ENCODE data around the gene TSPEAR. TPM values are rescaled to one million over a fixed set of nuclear protein-coding genes. Genes with fewer than 3 reads are reported as not detected.

The TSPEAR gene
- total RNA-seq, 2 donors from 2014 or later: 0.85 TPM; not detected in 1

DNA sequence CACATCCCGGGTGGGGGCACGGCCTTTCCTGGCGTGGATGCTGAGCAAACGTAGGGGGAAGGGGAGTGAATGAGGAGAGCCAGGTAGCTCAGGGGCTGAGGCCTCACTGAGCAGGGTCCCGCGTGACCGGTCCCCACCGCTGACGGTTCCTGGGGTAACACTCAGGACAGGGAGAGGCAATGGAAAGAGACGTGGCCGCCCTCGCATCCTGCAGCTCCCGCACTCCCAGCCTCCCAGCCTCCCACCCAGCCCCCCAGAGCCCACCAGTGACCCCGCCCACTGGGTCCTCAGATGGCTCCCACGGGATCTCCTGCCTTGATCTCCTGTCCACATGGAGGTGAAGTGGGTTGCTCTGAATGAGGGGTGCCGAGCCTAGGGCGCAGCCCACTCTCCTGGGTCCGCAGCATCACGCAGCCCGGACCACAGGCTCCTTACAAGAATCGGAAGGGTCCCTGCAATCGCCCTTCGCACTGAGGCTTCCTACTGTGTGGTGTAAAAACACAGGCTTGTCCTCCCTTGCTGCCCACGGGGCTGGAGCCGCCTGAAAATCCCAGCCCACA is 2.4 kb downstream of the TSPEAR start:
- 7% methylated on average over 25 of the region's 25 CpGs for WGBS
- no peak for DNase-seq (ENCODE audit: low spot score)
- peaks cover 44% of the 10 kb centered on the region for H3K27me3 ChIP-seq (replicated peaks; ENCODE audit: insufficient read depth)

GRCh38 chr21:44708213-44708865 is 3.0 kb downstream of the TSPEAR start:
- H3K36me3 ChIP-seq: no peaks in the 10 kb centered on the region
- intact Hi-C loops (cut with DNase I): no loop called here
- no peaks in the 10 kb centered on the region for H3K9me3 ChIP-seq
- peaks cover 40% of the 10 kb centered on the region for H3K27me3 ChIP-seq (replicated peaks; ENCODE audit: insufficient read depth)
- H3K4me3 ChIP-seq: no peak overlapping the region
- no peak for DNase-seq (ENCODE audit: low spot score)
- 16% methylated on average over 13 of the region's 13 CpGs for WGBS
- TF ChIP-seq POLR2AphosphoS5 (IDR thresholded peaks at IDR 0.05): no peak
- TF ChIP-seq, protein P1, sequence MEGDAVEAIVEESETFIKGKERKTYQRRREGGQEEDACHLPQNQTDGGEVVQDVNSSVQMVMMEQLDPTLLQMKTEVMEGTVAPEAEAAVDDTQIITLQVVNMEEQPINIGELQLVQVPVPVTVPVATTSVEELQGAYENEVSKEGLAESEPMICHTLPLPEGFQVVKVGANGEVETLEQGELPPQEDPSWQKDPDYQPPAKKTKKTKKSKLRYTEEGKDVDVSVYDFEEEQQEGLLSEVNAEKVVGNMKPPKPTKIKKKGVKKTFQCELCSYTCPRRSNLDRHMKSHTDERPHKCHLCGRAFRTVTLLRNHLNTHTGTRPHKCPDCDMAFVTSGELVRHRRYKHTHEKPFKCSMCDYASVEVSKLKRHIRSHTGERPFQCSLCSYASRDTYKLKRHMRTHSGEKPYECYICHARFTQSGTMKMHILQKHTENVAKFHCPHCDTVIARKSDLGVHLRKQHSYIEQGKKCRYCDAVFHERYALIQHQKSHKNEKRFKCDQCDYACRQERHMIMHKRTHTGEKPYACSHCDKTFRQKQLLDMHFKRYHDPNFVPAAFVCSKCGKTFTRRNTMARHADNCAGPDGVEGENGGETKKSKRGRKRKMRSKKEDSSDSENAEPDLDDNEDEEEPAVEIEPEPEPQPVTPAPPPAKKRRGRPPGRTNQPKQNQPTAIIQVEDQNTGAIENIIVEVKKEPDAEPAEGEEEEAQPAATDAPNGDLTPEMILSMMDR (IDR thresholded peaks at IDR 0.05): no peak
- no peak for TF ChIP-seq POLR2A (IDR thresholded peaks at IDR 0.05)
- H3K27ac ChIP-seq: no peak overlapping the region
- no peaks in the 10 kb centered on the region for H3K4me1 ChIP-seq (replicated peaks)

More for the DNA sequence above, 2.4 kb downstream of the TSPEAR start:
- Histone ChIP-seq H3K27ac (no peak overlapping the region), H3K36me3 (no peaks in the 10 kb centered on the region), H3K4me3 (no peak overlapping the region), H3K4me1 (replicated peaks) (no peaks in the 10 kb centered on the region), H3K9me3 (no peaks in the 10 kb centered on the region)
- intact Hi-C loops (cut with DNase I): no loop called here
- TF ChIP-seq POLR2AphosphoS5 (IDR thresholded peaks at IDR 0.05): no peak
- TF ChIP-seq POLR2A (IDR thresholded peaks at IDR 0.05): no peak
- TF ChIP-seq, protein P1 (IDR thresholded peaks at IDR 0.05): no peak

DNA sequence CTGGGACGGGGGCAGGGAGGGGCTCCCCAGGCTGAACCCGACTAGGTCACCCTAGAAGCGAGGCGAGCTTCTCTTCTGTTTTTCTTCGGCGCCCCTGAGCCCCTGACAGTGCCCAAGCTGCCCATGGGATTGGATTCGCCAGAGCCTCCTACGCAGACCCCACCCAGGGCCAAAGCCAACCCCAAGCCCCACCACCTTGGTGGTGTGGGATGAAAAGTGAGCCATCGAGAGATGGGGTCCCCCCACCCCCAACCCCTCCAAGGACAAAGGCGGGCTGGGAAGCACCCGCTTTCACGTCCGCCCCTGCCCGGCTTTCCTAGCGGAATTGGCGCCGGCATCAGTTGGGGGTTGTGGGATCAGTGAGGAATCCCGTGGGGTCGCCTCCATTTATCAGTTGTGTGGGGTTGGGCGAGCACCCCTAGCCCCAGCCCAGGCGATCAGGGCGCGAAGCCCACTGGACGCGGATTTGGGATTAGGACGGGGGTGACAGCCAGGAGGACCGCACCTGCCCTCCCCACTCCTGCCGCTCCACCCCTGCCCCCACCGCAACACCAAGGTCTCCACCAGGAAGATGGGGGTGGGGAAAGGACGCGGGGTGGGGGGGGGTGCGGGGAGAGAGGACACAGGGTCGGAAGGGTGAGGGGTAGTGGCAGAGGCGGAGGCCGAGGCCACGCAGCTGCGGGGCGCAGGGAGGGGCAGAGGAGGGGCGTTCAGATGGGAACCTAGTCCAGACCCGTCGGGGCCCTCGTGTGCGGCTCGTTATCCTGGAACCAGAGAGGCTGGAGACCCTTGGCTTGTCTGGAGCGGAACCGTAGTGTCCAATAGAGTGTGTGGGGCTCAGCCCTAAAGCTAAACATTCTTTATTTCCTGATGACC is 4.4 kb downstream of the TSPEAR start:
- no peaks in the 10 kb centered on the region for H3K36me3 ChIP-seq
- DNase-seq (ENCODE audit: low spot score): no peak
- peaks cover 28% of the 10 kb centered on the region for H3K27me3 ChIP-seq (replicated peaks; ENCODE audit: insufficient read depth)
- H3K4me3 ChIP-seq: no peak overlapping the region
- H3K9me3 ChIP-seq: no peaks in the 10 kb centered on the region
- no peaks in the 10 kb centered on the region for H3K4me1 ChIP-seq (replicated peaks)
- intact Hi-C loops (cut with DNase I): no loop called here
- no peak overlapping the region for H3K27ac ChIP-seq
- 8% methylated on average over 45 of the region's 46 CpGs for WGBS
- TF ChIP-seq, protein P1 (IDR thresholded peaks at IDR 0.05): no peak
- TF ChIP-seq POLR2A (IDR thresholded peaks at IDR 0.05) (no peak), POLR2AphosphoS5 (IDR thresholded peaks at IDR 0.05) (no peak)

DNA sequence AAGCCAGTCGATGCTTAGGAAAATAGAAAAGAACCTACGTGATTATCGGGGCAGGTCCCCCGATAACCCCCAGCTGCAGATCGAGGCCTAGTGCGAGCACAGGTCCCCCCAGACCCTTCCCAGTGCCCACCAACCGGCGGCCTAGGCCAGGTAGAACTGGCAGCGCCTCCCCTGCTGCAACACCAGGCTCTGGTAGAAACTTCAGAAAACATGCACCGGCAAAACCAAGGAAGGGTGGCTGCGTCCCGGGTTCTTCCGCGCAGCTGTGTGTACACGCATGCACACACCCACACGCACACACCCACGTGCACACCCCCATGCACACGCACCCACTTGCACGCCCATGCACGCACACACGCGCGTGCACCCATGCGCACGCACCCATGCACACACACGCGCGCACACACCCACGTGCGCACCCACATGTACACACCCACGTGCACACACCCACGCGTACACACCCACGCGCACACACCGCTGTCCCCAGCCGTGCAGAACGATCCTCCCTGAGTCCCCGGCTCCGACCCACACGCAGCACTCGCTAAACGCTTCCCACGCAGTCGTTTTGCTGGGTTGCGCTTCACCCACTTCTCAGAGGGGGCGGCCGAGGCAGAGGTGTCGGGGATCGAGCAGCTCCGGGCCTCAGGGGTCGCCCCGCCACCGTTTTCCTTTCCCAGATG is 5.2 kb downstream of the TSPEAR start:
- no peak overlapping the region for H3K27ac ChIP-seq
- 12% methylated on average over 54 of the region's 54 CpGs for WGBS
- H3K4me1 ChIP-seq (replicated peaks): no peaks in the 10 kb centered on the region
- intact Hi-C loops (cut with DNase I): no loop called here
- no peaks in the 10 kb centered on the region for H3K36me3 ChIP-seq
- no peak for DNase-seq (ENCODE audit: low spot score)
- H3K9me3 ChIP-seq: no peaks in the 10 kb centered on the region
- TF ChIP-seq, protein P1 (IDR thresholded peaks at IDR 0.05): no peak
- no peak for TF ChIP-seq POLR2A (IDR thresholded peaks at IDR 0.05)
- TF ChIP-seq POLR2AphosphoS5 (IDR thresholded peaks at IDR 0.05): no peak
- peaks cover 28% of the 10 kb centered on the region for H3K27me3 ChIP-seq (replicated peaks; ENCODE audit: insufficient read depth)
- H3K4me3 ChIP-seq: no peak overlapping the region

Data from prostate gland (tissue), 2 donors.